ENCODE measurements around the gene CD300H.

The CD300H gene

GRCh38 chr17:74542727-74543383 is 24.5 kb downstream of the CD300H start:
- TF ChIP-seq MAX (IDR thresholded peaks at IDR 0.05; ENCODE audit: low read depth, low read length) (no peak), POLR2A (IDR thresholded peaks at IDR 0.05; ENCODE audit: extremely low read depth, insufficient read length) (no peak), MYC (IDR thresholded peaks at IDR 0.05; ENCODE audit: low read depth, low read length) (no peak), CTCF (IDR thresholded peaks at IDR 0.05; ENCODE audit: low read depth, low read length) (no peak)
- no peak overlapping the region for H3K4me3 ChIP-seq (ENCODE audit: low read depth, low read length)
- no peak for DNase-seq (ENCODE audit: low read depth)

- no peak overlapping the region for H3K4me3 ChIP-seq (ENCODE audit: low read depth, low read length)
- DNase-seq (ENCODE audit: low read depth), result no peak
- no peak for TF ChIP-seq CTCF (IDR thresholded peaks at IDR 0.05; ENCODE audit: low read depth, low read length)
- TF ChIP-seq MYC (IDR thresholded peaks at IDR 0.05; ENCODE audit: low read depth, low read length), result no peak
- TF ChIP-seq POLR2A (IDR thresholded peaks at IDR 0.05; ENCODE audit: extremely low read depth, insufficient read length), result no peak
- no peak for TF ChIP-seq MAX (IDR thresholded peaks at IDR 0.05; ENCODE audit: low read depth, low read length)
These were observed 25.1 kb downstream of the CD300H start for GRCh38 chr17:74542166-74542565.

GRCh38 chr17:74541176-74542111 is 25.9 kb downstream of the CD300H start:
- DNase-seq (ENCODE audit: low read depth), result no peak
- no peak for TF ChIP-seq CTCF (IDR thresholded peaks at IDR 0.05; ENCODE audit: low read depth, low read length)
- no peak for TF ChIP-seq MAX (IDR thresholded peaks at IDR 0.05; ENCODE audit: low read depth, low read length)
- no peak for TF ChIP-seq MYC (IDR thresholded peaks at IDR 0.05; ENCODE audit: low read depth, low read length)
- TF ChIP-seq POLR2A (IDR thresholded peaks at IDR 0.05; ENCODE audit: extremely low read depth, insufficient read length), result no peak

GRCh38 chr17:74539281-74539820 is 28.0 kb downstream of the CD300H start:
- DNase-seq (ENCODE audit: low read depth), result no peak
- no peak overlapping the region for H3K4me3 ChIP-seq (ENCODE audit: low read depth, low read length)
- TF ChIP-seq POLR2A (IDR thresholded peaks at IDR 0.05; ENCODE audit: extremely low read depth, insufficient read length) (no peak), MAX (IDR thresholded peaks at IDR 0.05; ENCODE audit: low read depth, low read length) (no peak), MYC (IDR thresholded peaks at IDR 0.05; ENCODE audit: low read depth, low read length) (no peak), CTCF (IDR thresholded peaks at IDR 0.05; ENCODE audit: low read depth, low read length) (no peak)

More at GRCh38 chr17:74541176-74542111, 25.9 kb downstream of the CD300H start:
- no peak overlapping the region for H3K4me3 ChIP-seq (ENCODE audit: low read depth, low read length)

- DNase-seq (ENCODE audit: low read depth), result no peak
- no peak overlapping the region for H3K4me3 ChIP-seq (ENCODE audit: low read depth, low read length)
- no peak for TF ChIP-seq MYC (IDR thresholded peaks at IDR 0.05; ENCODE audit: low read depth, low read length)
- no peak for TF ChIP-seq MAX (IDR thresholded peaks at IDR 0.05; ENCODE audit: low read depth, low read length)
- no peak for TF ChIP-seq CTCF (IDR thresholded peaks at IDR 0.05; ENCODE audit: low read depth, low read length)
- no peak for TF ChIP-seq POLR2A (IDR thresholded peaks at IDR 0.05; ENCODE audit: extremely low read depth, insufficient read length)
These were observed 30.4 kb downstream of the CD300H start for GRCh38 chr17:74536890-74537289.

Measured in NB4 (cell line).